OCI-LY7 (cell line): Measurements from ENCODE around the gene KLHL33. TPM values are rescaled to one million over a fixed set of nuclear protein-coding genes. Genes with fewer than 3 reads are reported as not detected.

ENCODE experiments used
- BruUV-seq: library from RNA; stranded (reverse); fragments of 400-500 nt; replicated peaks from 2 replicates; lab custom pipeline; 2021; lab: Mats Ljungman, UMichigan
- CTCF ChIA-PET: fragments of 300-600 bp; sonication (Branson Sonifier 250); formaldehyde crosslinking; loops from one replicate; lab custom pipeline; 2022; ENCODE audit warnings: antibody characterized with exemption; ENCODE audit not compliant: unreplicated experiment; lab: Charles Lee
- POLR2A ChIA-PET: fragments of 300-600 bp; sonication (Branson Sonifier 250); formaldehyde crosslinking; loops from one replicate; lab custom pipeline; 2022; ENCODE audit warnings: antibody characterized with exemption; lab: Charles Lee
- DNase-seq: peaks from one replicate; pipeline ENCODE4 v3.0.0-alpha.2; 2015; ENCODE audit warnings: low spot score
- H2AFZ ChIP-seq: fragments of 200-600 bp; sonication (generic), shearing (Covaris generic); 2 replicates; pipeline ENCODE4 v1.6.1; 2014; ENCODE audit warnings: mild to moderate bottlenecking, antibody characterized with exemption, low read length, moderate library complexity
- H3K27ac ChIP-seq: fragments of 200-600 bp; sonication (generic); 2 replicates; pipeline ENCODE4 v1.5.1; 2014; ENCODE audit warnings: mixed run types, low read depth, mild to moderate bottlenecking, moderate library complexity, low read length, inconsistent platforms; ENCODE audit not compliant: poor library complexity, severe bottlenecking
- H3K36me3 ChIP-seq: fragments of 200-600 bp; sonication (generic); 2 replicates; pipeline ENCODE4 v1.6.1; 2014; ENCODE audit warnings: mild to moderate bottlenecking, antibody characterized with exemption, low read length, moderate library complexity, mixed read lengths; ENCODE audit not compliant: insufficient read depth
- H3K4me1 ChIP-seq: fragments of 200-600 bp; sonication (generic); 2 replicates; pipeline ENCODE4 v1.5.1; 2014; ENCODE audit warnings: mild to moderate bottlenecking, low read length; ENCODE audit not compliant: insufficient read depth, poor library complexity, severe bottlenecking
- H3K4me2 ChIP-seq: fragments of 200-600 bp; sonication (generic); 2 replicates; pipeline ENCODE4 v1.6.1; 2014; ENCODE audit warnings: mild to moderate bottlenecking, low read length
- H3K4me3 ChIP-seq: fragments of 200-600 bp; sonication (generic); 2 replicates; pipeline ENCODE4 v1.5.1; 2014; ENCODE audit warnings: mild to moderate bottlenecking, low read depth, low read length; ENCODE audit not compliant: poor library complexity, severe bottlenecking
- H3K79me2 ChIP-seq: fragments of 200-600 bp; sonication (generic); 2 replicates; pipeline ENCODE4 v1.6.1; 2016; ENCODE audit warnings: low read depth, mild to moderate bottlenecking, low read length, moderate library complexity, mixed read lengths; ENCODE audit not compliant: insufficient read depth
- H3K9me2 ChIP-seq: fragments of 200-600 bp; sonication (generic); 2 replicates; pipeline ENCODE4 v1.6.1; 2016; ENCODE audit warnings: mild to moderate bottlenecking, low read length, mixed read lengths; ENCODE audit not compliant: insufficient read depth
- H3K9me3 ChIP-seq: fragments of 200-600 bp; sonication (generic); 2 replicates; pipeline ENCODE4 v1.6.1; 2014; ENCODE audit warnings: mild to moderate bottlenecking, mixed run types, low read length, mixed read lengths
- H4K20me1 ChIP-seq: fragments of 200-600 bp; sonication (generic); 2 replicates; pipeline ENCODE4 v1.6.1; 2014; ENCODE audit warnings: mild to moderate bottlenecking, antibody characterized with exemption, low read length, moderate library complexity, mixed read lengths; ENCODE audit not compliant: insufficient read depth
- EZH2phosphoT487 ChIP-seq: fragments of 200-600 bp; sonication (generic); IDR thresholded peaks from 2 replicates; pipeline ENCODE4 v1.6.1; 2018; ENCODE audit warnings: low read depth, borderline replicate concordance, mild to moderate bottlenecking, mixed run types, antibody characterized with exemption, low read length, moderate library complexity, mixed read lengths
- intact Hi-C: fragments of 100-400 bp; cut with micrococcal nuclease; formaldehyde crosslinking; loops from one replicate; pipeline ENCODE4 v1.10.0; 2022; ENCODE audit not compliant: unreplicated experiment
- total RNA-seq, 2 experiments: library from RNA; depleted of rRNA in 1 of 2; stranded (reverse); fragments of >200 nt in 1 of 2; shearing (Covaris generic) in 1 of 2; gene quantifications; 2 replicates each; pipeline ENCODE4 v1.2.3, GENCODE V29; 2014 to 2022
- TF ChIP-seq, protein P1 (sequence below): fragments of 200-600 bp; sonication (generic); conservative IDR thresholded peaks from 2 replicates; pipeline ENCODE4 v1.5.1; 2014; ENCODE audit warnings: mild to moderate bottlenecking, antibody characterized with exemption, low read length, moderate library complexity, mixed read lengths

Gene KLHL33
- total RNA-seq, 2 experiments from 2014 or later = 0.11 TPM; not detected in 1

DNA sequence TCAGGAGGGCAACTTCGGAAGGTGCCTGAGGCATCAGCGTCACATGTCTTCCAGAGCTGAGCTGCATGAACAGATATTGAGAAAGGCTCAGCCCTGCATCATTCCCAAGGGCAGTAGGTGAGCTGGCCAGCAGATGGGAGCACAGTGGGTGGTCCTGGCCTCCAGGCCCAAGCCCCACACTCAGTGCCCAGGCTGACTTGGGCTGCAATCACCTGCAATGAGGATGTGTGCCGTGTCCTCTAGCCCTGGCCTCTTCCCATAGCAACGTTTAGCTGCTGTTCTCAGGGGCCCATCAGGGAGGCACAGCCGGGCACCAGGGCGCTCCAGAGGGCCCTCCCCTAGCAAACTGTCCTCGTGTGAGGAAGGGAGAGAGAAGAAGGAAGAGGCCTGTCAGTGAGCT is 54.6 kb downstream of the KLHL33 start:
- Histone ChIP-seq H3K4me3 (no peak overlapping the region), H3K4me2 (no peak overlapping the region), H3K9me3 (no peaks in the 10 kb centered on the region), H3K9me2 (no peaks in the 10 kb centered on the region), H3K79me2 (no peaks in the 10 kb centered on the region), H2AFZ (no peak overlapping the region), H4K20me1 (no peaks in the 10 kb centered on the region), H3K27ac (no peak overlapping the region), H3K36me3 (peaks cover 38% of the 10 kb centered on the region; the same call in 1 of the 2 replicates), H3K4me1 (no peaks in the 10 kb centered on the region)
- ChIA-PET CTCF (no interaction called here), POLR2A (no interaction called here)
- intact Hi-C loops = no loop called here
- TF ChIP-seq, protein P1, sequence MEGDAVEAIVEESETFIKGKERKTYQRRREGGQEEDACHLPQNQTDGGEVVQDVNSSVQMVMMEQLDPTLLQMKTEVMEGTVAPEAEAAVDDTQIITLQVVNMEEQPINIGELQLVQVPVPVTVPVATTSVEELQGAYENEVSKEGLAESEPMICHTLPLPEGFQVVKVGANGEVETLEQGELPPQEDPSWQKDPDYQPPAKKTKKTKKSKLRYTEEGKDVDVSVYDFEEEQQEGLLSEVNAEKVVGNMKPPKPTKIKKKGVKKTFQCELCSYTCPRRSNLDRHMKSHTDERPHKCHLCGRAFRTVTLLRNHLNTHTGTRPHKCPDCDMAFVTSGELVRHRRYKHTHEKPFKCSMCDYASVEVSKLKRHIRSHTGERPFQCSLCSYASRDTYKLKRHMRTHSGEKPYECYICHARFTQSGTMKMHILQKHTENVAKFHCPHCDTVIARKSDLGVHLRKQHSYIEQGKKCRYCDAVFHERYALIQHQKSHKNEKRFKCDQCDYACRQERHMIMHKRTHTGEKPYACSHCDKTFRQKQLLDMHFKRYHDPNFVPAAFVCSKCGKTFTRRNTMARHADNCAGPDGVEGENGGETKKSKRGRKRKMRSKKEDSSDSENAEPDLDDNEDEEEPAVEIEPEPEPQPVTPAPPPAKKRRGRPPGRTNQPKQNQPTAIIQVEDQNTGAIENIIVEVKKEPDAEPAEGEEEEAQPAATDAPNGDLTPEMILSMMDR = no peak
- TF ChIP-seq EZH2phosphoT487 = no peak
- no peak for DNase-seq
- BruUV-seq = no TSS peak

- Histone ChIP-seq H2AFZ (no peak overlapping the region), H3K4me1 (no peaks in the 10 kb centered on the region), H4K20me1 (no peaks in the 10 kb centered on the region), H3K79me2 (no peaks in the 10 kb centered on the region), H3K9me3 (no peaks in the 10 kb centered on the region), H3K9me2 (no peaks in the 10 kb centered on the region), H3K4me3 (no peak overlapping the region), H3K36me3 (peaks cover 38% of the 10 kb centered on the region), H3K4me2 (no peak overlapping the region), H3K27ac (no peak overlapping the region)
- no peak for DNase-seq
- ChIA-PET CTCF (no interaction called here), POLR2A (no interaction called here)
- no TSS peak for BruUV-seq
- intact Hi-C loops = no loop called here
- no peak for TF ChIP-seq EZH2phosphoT487
- TF ChIP-seq, protein P1 = no peak
These were observed 55.3 kb downstream of the KLHL33 start for GRCh38 chr14:20380681-20381080.

- intact Hi-C loops = no loop called here
- Histone ChIP-seq H2AFZ (no peak overlapping the region), H3K9me3 (no peaks in the 10 kb centered on the region), H3K4me1 (no peaks in the 10 kb centered on the region), H3K27ac (no peak overlapping the region), H3K4me2 (no peak overlapping the region), H3K9me2 (no peaks in the 10 kb centered on the region), H3K4me3 (no peak overlapping the region), H3K36me3 (peaks cover 35% of the 10 kb centered on the region), H4K20me1 (no peaks in the 10 kb centered on the region), H3K79me2 (no peaks in the 10 kb centered on the region)
- DNase-seq = no peak
- BruUV-seq = no TSS peak
- CTCF ChIA-PET = no interaction called here
- POLR2A ChIA-PET = no interaction called here
- TF ChIP-seq, protein P1 = no peak
- TF ChIP-seq EZH2phosphoT487 = no peak
These were observed 56.2 kb downstream of the KLHL33 start for GRCh38 chr14:20379743-20380142.
